ENCODE results near the gene WWOX.

- TF ChIP-seq MAFK (IDR thresholded peaks at IDR 0.05; ENCODE audit: partially characterized antibody), result no peak
- TF ChIP-seq, protein P1, sequence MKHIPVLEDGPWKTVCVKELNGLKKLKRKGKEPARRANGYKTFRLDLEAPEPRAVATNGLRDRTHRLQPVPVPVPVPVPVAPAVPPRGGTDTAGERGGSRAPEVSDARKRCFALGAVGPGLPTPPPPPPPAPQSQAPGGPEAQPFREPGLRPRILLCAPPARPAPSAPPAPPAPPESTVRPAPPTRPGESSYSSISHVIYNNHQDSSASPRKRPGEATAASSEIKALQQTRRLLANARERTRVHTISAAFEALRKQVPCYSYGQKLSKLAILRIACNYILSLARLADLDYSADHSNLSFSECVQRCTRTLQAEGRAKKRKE (CRISPR knock-in tag; IDR thresholded peaks at IDR 0.05; ENCODE audit: low read depth), result no peak
- TF ChIP-seq EHMT2 (IDR thresholded peaks at IDR 0.05; ENCODE audit: low read depth), result no peak
- TF ChIP-seq, protein P2, sequence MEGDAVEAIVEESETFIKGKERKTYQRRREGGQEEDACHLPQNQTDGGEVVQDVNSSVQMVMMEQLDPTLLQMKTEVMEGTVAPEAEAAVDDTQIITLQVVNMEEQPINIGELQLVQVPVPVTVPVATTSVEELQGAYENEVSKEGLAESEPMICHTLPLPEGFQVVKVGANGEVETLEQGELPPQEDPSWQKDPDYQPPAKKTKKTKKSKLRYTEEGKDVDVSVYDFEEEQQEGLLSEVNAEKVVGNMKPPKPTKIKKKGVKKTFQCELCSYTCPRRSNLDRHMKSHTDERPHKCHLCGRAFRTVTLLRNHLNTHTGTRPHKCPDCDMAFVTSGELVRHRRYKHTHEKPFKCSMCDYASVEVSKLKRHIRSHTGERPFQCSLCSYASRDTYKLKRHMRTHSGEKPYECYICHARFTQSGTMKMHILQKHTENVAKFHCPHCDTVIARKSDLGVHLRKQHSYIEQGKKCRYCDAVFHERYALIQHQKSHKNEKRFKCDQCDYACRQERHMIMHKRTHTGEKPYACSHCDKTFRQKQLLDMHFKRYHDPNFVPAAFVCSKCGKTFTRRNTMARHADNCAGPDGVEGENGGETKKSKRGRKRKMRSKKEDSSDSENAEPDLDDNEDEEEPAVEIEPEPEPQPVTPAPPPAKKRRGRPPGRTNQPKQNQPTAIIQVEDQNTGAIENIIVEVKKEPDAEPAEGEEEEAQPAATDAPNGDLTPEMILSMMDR (IDR thresholded peaks at IDR 0.05), result no peak
- no peak for TF ChIP-seq MAX (IDR thresholded peaks at IDR 0.05)
- TF ChIP-seq EP300 (IDR thresholded peaks at IDR 0.05), result no peak
- no peak for TF ChIP-seq CEBPB (IDR thresholded peaks at IDR 0.05)
- TF ChIP-seq ESRRA (IDR thresholded peaks at IDR 0.05; ENCODE audit: borderline replicate concordance, low read length), result no peak
- TF ChIP-seq, protein P3, sequence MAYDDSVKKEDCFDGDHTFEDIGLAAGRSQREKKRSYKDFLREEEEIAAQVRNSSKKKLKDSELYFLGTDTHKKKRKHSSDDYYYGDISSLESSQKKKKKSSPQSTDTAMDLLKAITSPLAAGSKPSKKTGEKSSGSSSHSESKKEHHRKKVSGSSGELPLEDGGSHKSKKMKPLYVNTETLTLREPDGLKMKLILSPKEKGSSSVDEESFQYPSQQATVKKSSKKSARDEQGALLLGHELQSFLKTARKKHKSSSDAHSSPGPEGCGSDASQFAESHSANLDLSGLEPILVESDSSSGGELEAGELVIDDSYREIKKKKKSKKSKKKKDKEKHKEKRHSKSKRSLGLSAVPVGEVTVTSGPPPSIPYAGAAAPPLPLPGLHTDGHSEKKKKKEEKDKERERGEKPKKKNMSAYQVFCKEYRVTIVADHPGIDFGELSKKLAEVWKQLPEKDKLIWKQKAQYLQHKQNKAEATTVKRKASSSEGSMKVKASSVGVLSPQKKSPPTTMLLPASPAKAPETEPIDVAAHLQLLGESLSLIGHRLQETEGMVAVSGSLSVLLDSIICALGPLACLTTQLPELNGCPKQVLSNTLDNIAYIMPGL (CRISPR knock-in tag; IDR thresholded peaks at IDR 0.05; ENCODE audit: borderline replicate concordance), result no peak
- TF ChIP-seq POLR2AphosphoS2 (conservative IDR thresholded peaks at IDR 0.05; ENCODE audit: low read length), result no peak
- no peak for TF ChIP-seq POLR2A (IDR thresholded peaks at IDR 0.05; ENCODE audit: low read length)
- no peak for TF ChIP-seq FOXS1 (CRISPR knock-in tag; IDR thresholded peaks at IDR 0.05)
Measured at GRCh38 chr16:78490847-78491246, 391.4 kb downstream of the WWOX start.
